Lower leg skin (tissue), 4 donors: ENCODE results near the gene NRGN. TPM values are rescaled to one million over a fixed set of nuclear protein-coding genes. Genes with fewer than 3 reads are reported as not detected.

ENCODE experiments used
- DNase-seq, 2 donors: peaks; one replicate each; pipeline ENCODE4 v3.0.0-alpha.2; 2019; ENCODE audit warnings: low spot score in 2 of 2
- H3K4me3 ChIP-seq: fragments of 200-600 bp; sonication (generic); 2 replicates; pipeline ENCODE4 v1.5.1; 2017; ENCODE audit warnings: mild to moderate bottlenecking, low read depth; ENCODE audit not compliant: poor library complexity, severe bottlenecking
- CTCF ChIP-seq, 3 donors: fragments of 450-650 bp; IDR thresholded peaks; one replicate each; pipeline ENCODE4 v1.5.1; 2016; ENCODE audit warnings: antibody characterized with exemption in 3 of 3, mild to moderate bottlenecking in 3 of 3, moderate library complexity in 2 of 3
- POLR2A ChIP-seq, 2 donors: fragments of 450-650 bp; IDR thresholded peaks; one replicate each; pipeline ENCODE4 v1.6.1; 2016 to 2017; ENCODE audit warnings: antibody characterized with exemption in 2 of 2, mild to moderate bottlenecking in 1 of 2, moderate library complexity in 1 of 2
- WGBS, 2 donors: methylation state at CpG; one replicate each; pipeline ENCODE4 v1.1.5; 2018; 5-methylcytosine and 5-hydroxymethylcytosine counted together
- intact Hi-C: fragments of 100-400 bp; cut with DNase I; formaldehyde crosslinking; loops from one replicate; pipeline ENCODE4 v1.15.0; 2023; ENCODE audit warnings: low total_unique reads
- total RNA-seq, 4 donors: library from RNA; depleted of rRNA; stranded (reverse); fragments of >200 nt; gene quantifications; one replicate each; pipeline ENCODE4 v1.1.0, GENCODE V29; 2016

NRGN gene
- total RNA-seq, 4 donors from 2014 or later, result 0.56 to 0.84 TPM; not detected in 2

- no peak for DNase-seq
- no peak overlapping the region for H3K4me3 ChIP-seq
- intact Hi-C loops, result no loop called here
- no peak for TF ChIP-seq POLR2A (IDR thresholded peaks at IDR 0.05)
- WGBS, 2 donors, result 61% methylated on average over 14 of the region's 14 CpGs
Measured at GRCh38 chr11:124747406-124748099, 7.8 kb downstream of the NRGN start.

- no peak for DNase-seq
- TF ChIP-seq POLR2A (IDR thresholded peaks at IDR 0.05) (no peak), CTCF (IDR thresholded peaks at IDR 0.05) (no peak)
- no peak overlapping the region for H3K4me3 ChIP-seq
- 59 to 75% methylated on average over 7 of the region's 7 CpGs for WGBS, 2 donors
- intact Hi-C loops, result no loop called here
Measured at GRCh38 chr11:124748100-124748418, 8.3 kb downstream of the NRGN start.

- no peak for TF ChIP-seq POLR2A (IDR thresholded peaks at IDR 0.05)
- no peak for TF ChIP-seq CTCF (IDR thresholded peaks at IDR 0.05)
- DNase-seq, result no peak
- intact Hi-C loops, result no loop called here
- 43 to 54% methylated on average over 12 of the region's 12 CpGs for WGBS, 2 donors
- H3K4me3 ChIP-seq, result no peak overlapping the region
Measured at GRCh38 chr11:124748481-124749343, 9.0 kb downstream of the NRGN start.

- TF ChIP-seq POLR2A (IDR thresholded peaks at IDR 0.05) (no peak), CTCF (IDR thresholded peaks at IDR 0.05) (no peak)
- DNase-seq, result no peak
- H3K4me3 ChIP-seq, result no peak overlapping the region
- 67 to 81% methylated on average over 1 of the region's 1 CpG for WGBS, 2 donors
- intact Hi-C loops, result no loop called here
Measured at GRCh38 chr11:124749912-124750311, 10.2 kb downstream of the NRGN start.

GRCh38 chr11:124751391-124751740 lies 11.6 kb downstream of the NRGN start:
- TF ChIP-seq POLR2A (IDR thresholded peaks at IDR 0.05) (no peak), CTCF (IDR thresholded peaks at IDR 0.05) (no peak)
- intact Hi-C loops, result no loop called here
- no peak for DNase-seq
- no peak overlapping the region for H3K4me3 ChIP-seq
- 59 to 67% methylated on average over 4 to 11 of the region's 11 CpGs for WGBS, 2 donors

- TF ChIP-seq CTCF (IDR thresholded peaks at IDR 0.05) (no peak), POLR2A (IDR thresholded peaks at IDR 0.05) (no peak)
- H3K4me3 ChIP-seq, result no peak within 1 kb of the TSS
- intact Hi-C loops, result no loop called here
- no peak for DNase-seq
- WGBS, 2 donors, result 40 to 46% methylated on average over 31 to 42 of the region's 42 CpGs
Measured at GRCh38 chr11:124751741-124752470, 12.2 kb downstream of the NRGN start, which contains the start of gene VSIG2. Gene VSIG2, minus strand, starts transcription at chr11:124752255. Its CDS starts 118 bp downstream, at chr11:124752137.
